ENCODE results near the gene PREX1. TPM values are rescaled to one million over a fixed set of nuclear protein-coding genes. Genes with fewer than 3 reads are reported as not detected.

Gene PREX1
- total and polyA plus RNA-seq, 2 donors (not counting 3 experiments of a cell fraction or from before 2014, with no cell fraction given) = 51.3 to 72.9 TPM

DNA sequence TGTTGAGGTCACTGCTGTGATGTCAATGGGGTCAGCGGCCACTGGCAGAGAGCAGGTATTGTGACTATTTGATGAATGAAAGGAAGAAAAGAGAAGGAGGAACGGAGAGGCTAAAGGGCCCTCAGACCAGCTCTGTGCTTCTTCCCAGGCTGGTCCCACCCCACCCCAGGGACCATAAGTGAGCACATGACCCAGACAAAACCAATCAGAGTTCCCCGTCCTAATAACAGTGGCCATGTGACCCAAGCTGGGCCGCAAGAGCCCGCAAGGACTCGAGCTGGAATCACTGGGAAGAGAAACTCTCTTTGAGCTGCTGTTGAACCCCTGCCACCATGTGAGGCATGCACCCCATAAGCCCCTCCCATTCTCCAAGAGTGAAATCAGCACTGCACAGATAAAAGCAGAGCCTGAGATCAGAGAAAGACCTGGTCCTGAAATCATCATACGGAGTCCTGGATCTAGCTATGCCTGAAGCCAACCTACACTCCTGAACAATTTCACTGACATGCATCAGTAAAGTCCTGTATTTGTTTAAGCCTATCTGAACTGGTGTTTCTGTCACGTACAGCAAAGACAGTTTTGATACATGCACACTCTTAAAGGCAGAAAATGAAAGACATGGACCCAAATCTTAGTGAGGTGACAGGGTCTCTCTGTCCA is 90.2 kb downstream of the PREX1 start:
- CTCF ChIA-PET = interaction anchor here (0.8 to 4.4 kb wide), 5 partner anchors 11 to 80 kb away, joined by 3 to 18 read pairs (median 3); no protein-coding TSS in a partner anchor
- BruUV-seq (replicated peaks) = no TSS peak
- H4K20me1 ChIP-seq (replicated peaks; ENCODE audit: control insufficient read depth, extremely low read depth, insufficient read depth, low read length) = no peaks in the 10 kb centered on the region
- no peak overlapping the region for H3K4me2 ChIP-seq (ENCODE audit: insufficient read depth, low read length)
- H3K36me3 ChIP-seq (ENCODE audit: control insufficient read depth in 2 of 2, extremely low read depth in 1 of 2, insufficient read depth in 2 of 2, low read length in 2 of 2) = peaks cover 2 to 23% of the 10 kb centered on the region in 2 experiments
- intact Hi-C loops (cut with micrococcal nuclease) = loop anchor here (2.0 kb wide), 1 partner anchor 55 kb away; no protein-coding TSS in a partner anchor
- no peaks in the 10 kb centered on the region for H3K9me1 ChIP-seq (replicated peaks; ENCODE audit: control insufficient read depth, extremely low read depth, insufficient read depth, low read length)
- H3K4me1 ChIP-seq (ENCODE audit: control insufficient read depth, extremely low read depth, insufficient read depth, low read length) = peaks cover 19% of the 10 kb centered on the region
- no peak overlapping the region for H3K27ac ChIP-seq (ENCODE audit: insufficient read depth, low read depth, low read length)
- dilution Hi-C loops (cut with MboI; ENCODE audit: extremely low pct_ligation_motif_present, low sequenced_read_pairs) = no loop called here
- FAIRE-seq (no peak), DNase-seq (ENCODE audit: low read depth, low spot score) (no peak)
- no peak for TF ChIP-seq JUN (IDR thresholded peaks at IDR 0.05; ENCODE audit: borderline replicate concordance, insufficient read depth, insufficient read length, low read depth)
- no peak for TF ChIP-seq GATA2 (IDR thresholded peaks at IDR 0.05; ENCODE audit: insufficient read depth, insufficient read length, low read depth, low read length)
- no peak for TF ChIP-seq POLR2AphosphoS5 (IDR thresholded peaks at IDR 0.05; ENCODE audit: insufficient read depth, low read depth, low read length)
- no peak for TF ChIP-seq MYC (IDR thresholded peaks at IDR 0.05; ENCODE audit: low read depth, low read length)
- TF ChIP-seq EZH2 (IDR thresholded peaks at IDR 0.05; ENCODE audit: borderline replicate concordance, low read depth, low read length, severe bottlenecking) = no peak
- TF ChIP-seq, protein P1, sequence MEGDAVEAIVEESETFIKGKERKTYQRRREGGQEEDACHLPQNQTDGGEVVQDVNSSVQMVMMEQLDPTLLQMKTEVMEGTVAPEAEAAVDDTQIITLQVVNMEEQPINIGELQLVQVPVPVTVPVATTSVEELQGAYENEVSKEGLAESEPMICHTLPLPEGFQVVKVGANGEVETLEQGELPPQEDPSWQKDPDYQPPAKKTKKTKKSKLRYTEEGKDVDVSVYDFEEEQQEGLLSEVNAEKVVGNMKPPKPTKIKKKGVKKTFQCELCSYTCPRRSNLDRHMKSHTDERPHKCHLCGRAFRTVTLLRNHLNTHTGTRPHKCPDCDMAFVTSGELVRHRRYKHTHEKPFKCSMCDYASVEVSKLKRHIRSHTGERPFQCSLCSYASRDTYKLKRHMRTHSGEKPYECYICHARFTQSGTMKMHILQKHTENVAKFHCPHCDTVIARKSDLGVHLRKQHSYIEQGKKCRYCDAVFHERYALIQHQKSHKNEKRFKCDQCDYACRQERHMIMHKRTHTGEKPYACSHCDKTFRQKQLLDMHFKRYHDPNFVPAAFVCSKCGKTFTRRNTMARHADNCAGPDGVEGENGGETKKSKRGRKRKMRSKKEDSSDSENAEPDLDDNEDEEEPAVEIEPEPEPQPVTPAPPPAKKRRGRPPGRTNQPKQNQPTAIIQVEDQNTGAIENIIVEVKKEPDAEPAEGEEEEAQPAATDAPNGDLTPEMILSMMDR (IDR thresholded peaks at IDR 0.05; ENCODE audit: extremely low read depth in 1 of 2, insufficient read depth in 1 of 2, low read depth in 1 of 2, low read length in 2 of 2) = no peak
- no peak for TF ChIP-seq FOS (IDR thresholded peaks at IDR 0.05; ENCODE audit: borderline replicate concordance, insufficient read depth, low read length)
- no peak for TF ChIP-seq MAX (IDR thresholded peaks at IDR 0.05; ENCODE audit: insufficient read depth, insufficient read length)
- no peak overlapping the region for H2AFZ ChIP-seq (ENCODE audit: low read depth, low read length)
- no peak overlapping the region for H3K4me3 ChIP-seq (replicated peaks in 1 of 3; ENCODE audit: insufficient read depth in 1 of 3, low read depth in 1 of 3, low read length in 3 of 3)
- no peak overlapping the region for H3K9ac ChIP-seq (replicated peaks; ENCODE audit: extremely low read depth, insufficient read depth, low read length)
- H3K79me2 ChIP-seq (ENCODE audit: control insufficient read depth, insufficient read depth, low read length) = peaks cover 26% of the 10 kb centered on the region
- POLR2A ChIA-PET = interaction anchor here (1.6 kb wide), 1 partner anchor 14 kb away, joined by 5 read pairs; no protein-coding TSS in a partner anchor
- no peaks in the 10 kb centered on the region for H3K9me3 ChIP-seq (replicated peaks; ENCODE audit: control insufficient read depth, insufficient read depth, low read length)
- H3K27me3 ChIP-seq (ENCODE audit: control insufficient read depth in 2 of 2, insufficient read depth in 2 of 2, low read length in 2 of 2) = no peaks in the 10 kb centered on the region
